T-helper 2 cell treated with Interferon-gamma antibody and Interleukin-4, amounts not matched to agents 100 ng/mL and 5 ng/mL, for 36 hours (primary cell): ENCODE measurements around the gene ABCB10. TPM values are rescaled to one million over a fixed set of nuclear protein-coding genes. Genes with fewer than 3 reads are reported as not detected.
"Not testable (repeated sequence)": the region's sequence is repeated elsewhere in the genome, so short reads cannot be mapped to it uniquely, and the experiment has no call there.

ENCODE experiments used
- intact Hi-C: fragments of 100-400 bp; cut with micrococcal nuclease; formaldehyde crosslinking; loops from one replicate; pipeline ENCODE4 v1.15.1; 2023
- total RNA-seq: library from RNA; stranded (reverse); gene quantifications from 2 replicates; pipeline ENCODE4 v1.2.3, GENCODE V29; 2022

ABCB10 gene
- total RNA-seq, 1 donor from 2014 or later = 36.2 TPM

DNA sequence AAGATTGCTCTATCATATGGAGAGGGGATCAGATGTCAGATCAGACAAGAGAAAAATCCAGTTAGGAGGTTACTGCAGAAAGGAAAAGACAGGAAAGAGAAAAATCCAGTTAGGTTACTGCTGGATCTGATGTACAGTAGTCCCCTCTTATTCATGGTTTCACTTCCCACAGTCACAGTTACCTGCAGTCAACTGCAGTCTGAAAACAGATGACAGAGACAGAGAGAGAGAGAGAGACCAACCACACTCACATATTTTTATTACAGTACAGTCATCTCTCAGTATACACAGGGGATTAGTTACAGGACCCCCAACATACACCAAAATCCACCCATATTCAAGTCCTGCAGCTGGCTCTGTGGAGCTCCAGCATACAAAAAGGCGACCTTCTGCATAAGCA is 79.7 kb downstream of the ABCB10 start:
- intact Hi-C loops = no loop called here

GRCh38 chr1:229475859-229476258 is 82.6 kb downstream of the ABCB10 start:
- intact Hi-C loops = not testable (repeated sequence)

- intact Hi-C loops = no loop called here
Observed at GRCh38 chr1:229474509-229474908, 84.0 kb downstream of the ABCB10 start.

- intact Hi-C loops = no loop called here
Observed at GRCh38 chr1:229471175-229471574, 87.3 kb downstream of the ABCB10 start.

GRCh38 chr1:229470406-229471043 is 88.0 kb downstream of the ABCB10 start:
- intact Hi-C loops = no loop called here

DNA sequence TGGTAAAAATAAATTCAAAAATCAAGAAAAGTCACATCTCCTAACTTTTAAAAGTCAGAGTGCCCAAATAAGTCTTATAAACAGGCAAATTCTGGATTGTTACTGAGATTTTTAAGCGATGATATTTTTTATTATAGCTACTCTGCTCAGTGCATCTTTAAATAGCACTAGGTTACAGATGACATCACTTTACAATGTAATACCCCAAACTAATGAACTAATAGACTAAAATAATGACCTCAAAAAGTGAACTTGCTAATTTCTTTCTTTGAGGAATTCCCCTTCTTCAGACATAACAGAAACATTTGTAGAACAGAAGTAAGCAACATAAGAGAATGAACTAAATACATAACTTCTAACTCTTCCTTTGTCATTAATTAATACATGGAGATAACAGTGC is 91.6 kb downstream of the ABCB10 start:
- intact Hi-C loops = no loop called here

Other genes starting within 250 kb of the ABCB10 start
- gene CCSAP, start 215.7 kb downstream of the ABCB10 start, total RNA-seq = 9.1 and 10.0 TPM in 2 replicates
- 0.16 TPM in 1 of 2 replicates, not detected in the other for gene ACTA1, start 124.6 kb downstream of the ABCB10 start, total RNA-seq
- gene NUP133, start 50.4 kb downstream of the ABCB10 start, total RNA-seq = 45.6 and 48.0 TPM in 2 replicates
- 26.9 and 27.5 TPM in 2 replicates for gene TAF5L, start 67.4 kb upstream of the ABCB10 start, total RNA-seq
- gene URB2, start 67.5 kb upstream of the ABCB10 start, total RNA-seq = 20.5 and 21.3 TPM in 2 replicates